GM12874 (cell line): ENCODE results near the gene ANGEL1.

Experiments
- CTCF ChIP-seq: IDR thresholded peaks from 2 replicates; pipeline ENCODE4 v1.5.1; 2011; ENCODE audit warnings: low read depth, mild to moderate bottlenecking, control low read depth, low read length, moderate library complexity; ENCODE audit not compliant: insufficient read depth

The ANGEL1 gene

GRCh38 chr14:76812422-76813383, at the start of gene ANGEL1:
Gene ANGEL1, minus strand, starts transcription at chr14:76812882. Its CDS starts 55 bp downstream, at chr14:76812827.
- no peak for TF ChIP-seq CTCF

- no peak for TF ChIP-seq CTCF
These were observed 49.0 kb upstream of the ANGEL1 start for GRCh38 chr14:76861574-76862255.

- no peak for TF ChIP-seq CTCF
These were observed 44.1 kb upstream of the ANGEL1 start for GRCh38 chr14:76856769-76857168.

GRCh38 chr14:76855066-76855465, 42.4 kb upstream of the ANGEL1 start:
- TF ChIP-seq CTCF, result no peak

GRCh38 chr14:76848879-76849278, 36.2 kb upstream of the ANGEL1 start:
- TF ChIP-seq CTCF, result no peak

- TF ChIP-seq CTCF, result no peak
These were observed 33.8 kb upstream of the ANGEL1 start for GRCh38 chr14:76846331-76847047.

GRCh38 chr14:76844223-76844622, 31.5 kb upstream of the ANGEL1 start:
- 0 out of 2 replicates have a peak, but pooled peaks have one; percentile 8 for TF ChIP-seq CTCF
